HL-60 (cell line): ENCODE results near the gene POLR3G.

Experiments
- DNase-seq, 2 experiments: peaks; one replicate each; pipeline ENCODE4 v3.0.0-alpha.2; 2010 to 2020; ENCODE audit warnings: low read depth in 1 of 2, low spot score in 1 of 2
- H3K27ac ChIP-seq: fragments of 250-450 bp; sonication (Bioruptor Pico); replicated peaks from 2 replicates; pipeline ENCODE4 v1.5.1; 2020; ENCODE audit warnings: mild to moderate bottlenecking, moderate library complexity
- H3K27me3 ChIP-seq: fragments of 250-450 bp; sonication (Bioruptor Pico); 2 replicates; pipeline ENCODE4 v1.5.1; 2021; ENCODE audit warnings: mild to moderate bottlenecking, moderate library complexity; ENCODE audit not compliant: insufficient read depth, poor library complexity, severe bottlenecking
- H3K4me3 ChIP-seq: replicated peaks from 2 replicates; pipeline ENCODE4 v1.5.1; 2011; ENCODE audit warnings: mild to moderate bottlenecking, control low read depth, low read length; ENCODE audit not compliant: insufficient read depth
- GABPA ChIP-seq: IDR thresholded peaks from 2 replicates; pipeline ENCODE4 v1.6.1; 2012; ENCODE audit warnings: low read depth
- POLR2AphosphoS5 ChIP-seq: IDR thresholded peaks from 2 replicates; pipeline ENCODE4 v1.6.1; 2012; ENCODE audit warnings: low read depth
- SPI1 ChIP-seq: IDR thresholded peaks from 2 replicates; pipeline ENCODE4 v1.6.1; 2012; ENCODE audit warnings: low read depth, mild to moderate bottlenecking, borderline replicate concordance
- TF ChIP-seq, protein P1 (sequence below): IDR thresholded peaks from one replicate; pipeline ENCODE4 v1.5.1; 2011; ENCODE audit warnings: low read length, control low read depth, inconsistent platforms; ENCODE audit not compliant: insufficient read depth
- TF ChIP-seq, protein P2 (sequence below): IDR thresholded peaks from 2 replicates; pipeline ENCODE4 v1.6.1; 2012; ENCODE audit warnings: low read depth; ENCODE audit not compliant: insufficient replicate concordance

Gene POLR3G

GRCh38 chr5:90547072-90547536, 72.4 kb downstream of the POLR3G start:
- no peak for TF ChIP-seq GABPA
- TF ChIP-seq, protein P1, sequence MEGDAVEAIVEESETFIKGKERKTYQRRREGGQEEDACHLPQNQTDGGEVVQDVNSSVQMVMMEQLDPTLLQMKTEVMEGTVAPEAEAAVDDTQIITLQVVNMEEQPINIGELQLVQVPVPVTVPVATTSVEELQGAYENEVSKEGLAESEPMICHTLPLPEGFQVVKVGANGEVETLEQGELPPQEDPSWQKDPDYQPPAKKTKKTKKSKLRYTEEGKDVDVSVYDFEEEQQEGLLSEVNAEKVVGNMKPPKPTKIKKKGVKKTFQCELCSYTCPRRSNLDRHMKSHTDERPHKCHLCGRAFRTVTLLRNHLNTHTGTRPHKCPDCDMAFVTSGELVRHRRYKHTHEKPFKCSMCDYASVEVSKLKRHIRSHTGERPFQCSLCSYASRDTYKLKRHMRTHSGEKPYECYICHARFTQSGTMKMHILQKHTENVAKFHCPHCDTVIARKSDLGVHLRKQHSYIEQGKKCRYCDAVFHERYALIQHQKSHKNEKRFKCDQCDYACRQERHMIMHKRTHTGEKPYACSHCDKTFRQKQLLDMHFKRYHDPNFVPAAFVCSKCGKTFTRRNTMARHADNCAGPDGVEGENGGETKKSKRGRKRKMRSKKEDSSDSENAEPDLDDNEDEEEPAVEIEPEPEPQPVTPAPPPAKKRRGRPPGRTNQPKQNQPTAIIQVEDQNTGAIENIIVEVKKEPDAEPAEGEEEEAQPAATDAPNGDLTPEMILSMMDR: no peak
- no peak for TF ChIP-seq SPI1
- no peak for TF ChIP-seq POLR2AphosphoS5
- TF ChIP-seq, protein P2, sequence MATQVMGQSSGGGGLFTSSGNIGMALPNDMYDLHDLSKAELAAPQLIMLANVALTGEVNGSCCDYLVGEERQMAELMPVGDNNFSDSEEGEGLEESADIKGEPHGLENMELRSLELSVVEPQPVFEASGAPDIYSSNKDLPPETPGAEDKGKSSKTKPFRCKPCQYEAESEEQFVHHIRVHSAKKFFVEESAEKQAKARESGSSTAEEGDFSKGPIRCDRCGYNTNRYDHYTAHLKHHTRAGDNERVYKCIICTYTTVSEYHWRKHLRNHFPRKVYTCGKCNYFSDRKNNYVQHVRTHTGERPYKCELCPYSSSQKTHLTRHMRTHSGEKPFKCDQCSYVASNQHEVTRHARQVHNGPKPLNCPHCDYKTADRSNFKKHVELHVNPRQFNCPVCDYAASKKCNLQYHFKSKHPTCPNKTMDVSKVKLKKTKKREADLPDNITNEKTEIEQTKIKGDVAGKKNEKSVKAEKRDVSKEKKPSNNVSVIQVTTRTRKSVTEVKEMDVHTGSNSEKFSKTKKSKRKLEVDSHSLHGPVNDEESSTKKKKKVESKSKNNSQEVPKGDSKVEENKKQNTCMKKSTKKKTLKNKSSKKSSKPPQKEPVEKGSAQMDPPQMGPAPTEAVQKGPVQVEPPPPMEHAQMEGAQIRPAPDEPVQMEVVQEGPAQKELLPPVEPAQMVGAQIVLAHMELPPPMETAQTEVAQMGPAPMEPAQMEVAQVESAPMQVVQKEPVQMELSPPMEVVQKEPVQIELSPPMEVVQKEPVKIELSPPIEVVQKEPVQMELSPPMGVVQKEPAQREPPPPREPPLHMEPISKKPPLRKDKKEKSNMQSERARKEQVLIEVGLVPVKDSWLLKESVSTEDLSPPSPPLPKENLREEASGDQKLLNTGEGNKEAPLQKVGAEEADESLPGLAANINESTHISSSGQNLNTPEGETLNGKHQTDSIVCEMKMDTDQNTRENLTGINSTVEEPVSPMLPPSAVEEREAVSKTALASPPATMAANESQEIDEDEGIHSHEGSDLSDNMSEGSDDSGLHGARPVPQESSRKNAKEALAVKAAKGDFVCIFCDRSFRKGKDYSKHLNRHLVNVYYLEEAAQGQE: no peak
- no peak for DNase-seq
- no peak overlapping the region for H3K27ac ChIP-seq
- H3K27me3 ChIP-seq: no peaks in the 10 kb centered on the region
- no peak overlapping the region for H3K4me3 ChIP-seq

GRCh38 chr5:90548069-90548593, 73.5 kb downstream of the POLR3G start:
- no peak overlapping the region for H3K27ac ChIP-seq
- no peak overlapping the region for H3K4me3 ChIP-seq
- H3K27me3 ChIP-seq: no peaks in the 10 kb centered on the region
- TF ChIP-seq, protein P2: no peak
- TF ChIP-seq POLR2AphosphoS5: no peak
- no peak for TF ChIP-seq SPI1
- no peak for TF ChIP-seq GABPA
- TF ChIP-seq, protein P1: no peak
- no peak for DNase-seq

GRCh38 chr5:90549223-90549622, 74.6 kb downstream of the POLR3G start:
- no peak for DNase-seq
- no peak for TF ChIP-seq POLR2AphosphoS5
- TF ChIP-seq, protein P2: no peak
- TF ChIP-seq, protein P1: no peak
- TF ChIP-seq GABPA: no peak
- no peak for TF ChIP-seq SPI1
- no peaks in the 10 kb centered on the region for H3K27me3 ChIP-seq
- no peak overlapping the region for H3K27ac ChIP-seq
- no peak overlapping the region for H3K4me3 ChIP-seq
